A549 (cell line): Measurements from ENCODE around the gene AADACL4. TPM values are rescaled to one million over a fixed set of nuclear protein-coding genes. Genes with fewer than 3 reads are reported as not detected.

Experiments used
- ATAC-seq, 2 experiments: fragments of 200-7000 bp in 1 of 2; fragments of >200 bp in 1 of 2; cut with Nextera tagmentation in 1 of 2; cut with Tn5 transposase in 1 of 2; 3 replicates each; pipeline versions ENCODE4 v1.8.0 to v1.9.1; 2018 to 2020; ENCODE audit warnings: mild to moderate bottlenecking in 1 of 2, moderate library complexity in 1 of 2
- CTCF ChIA-PET: fragments of 300-600 bp; sonication (Branson Sonifier 250); formaldehyde crosslinking; extraction: SDS; loops from one replicate; lab custom pipeline; 2021; ENCODE audit warnings: antibody characterized with exemption, inconsistent platforms; lab: Yijun Ruan, JAX
- POLR2A ChIA-PET: fragments of 350-600 bp; formaldehyde crosslinking; extraction: SDS; loops from one replicate; lab custom pipeline; 2021; ENCODE audit warnings: antibody characterized with exemption, inconsistent platforms; lab: Yijun Ruan, JAX
- DNase-seq, 2 experiments: peaks; one replicate each; pipeline versions ENCODE4 v3.0.0 to v3.0.0-alpha.2; 2011 to 2016; ENCODE audit warnings: low read depth in 1 of 2, low spot score in 1 of 2
- FAIRE-seq: peaks from 2 replicates; lab custom pipeline; 2011; peaks lifted over from hg19 to GRCh38; lab: Jason Lieb, UNC
- H3K27ac ChIP-seq, 2 experiments: fragments of >200 bp; sonication (Bioruptor Twin); formaldehyde crosslinking; 3 replicates each; pipeline ENCODE4 v1.5.1; 2016 to 2017
- H3K4me1 ChIP-seq: fragments of >200 bp; sonication (Bioruptor Twin); formaldehyde crosslinking; 3 replicates; pipeline ENCODE4 v1.6.1; 2016
- H3K4me2 ChIP-seq: fragments of >200 bp; sonication (Bioruptor Twin); formaldehyde crosslinking; 3 replicates; pipeline ENCODE4 v1.6.1; 2016
- H3K4me3 ChIP-seq: fragments of >200 bp; sonication (Bioruptor Twin); formaldehyde crosslinking; 3 replicates; pipeline ENCODE4 v1.5.1; 2016
- H3K9me3 ChIP-seq: fragments of >200 bp; sonication (Bioruptor Twin); formaldehyde crosslinking; 3 replicates; pipeline ENCODE4 v1.6.1; 2016
- BHLHE40 ChIP-seq: IDR thresholded peaks from 2 replicates; pipeline ENCODE4 v1.6.1; 2012; ENCODE audit warnings: low read depth, low read length, inconsistent platforms
- CBX8 ChIP-seq: fragments of 200-600 bp; sonication (generic); IDR thresholded peaks from 2 replicates; pipeline ENCODE4 v1.6.1; 2016
- CEBPB ChIP-seq, 2 experiments: fragments of >200 bp in 1 of 2; sonication (Bioruptor Twin) in 1 of 2; formaldehyde crosslinking in 1 of 2; IDR thresholded peaks; 2 replicates each; pipeline ENCODE4 v1.6.1; 2012 to 2016
- CHD2 ChIP-seq: fragments of 150-350 bp; IDR thresholded peaks from 2 replicates; pipeline ENCODE4 v1.6.1; 2014; ENCODE audit warnings: low read length; ENCODE audit not compliant: partially characterized antibody
- CTCF ChIP-seq: fragments of >200 bp; sonication (Bioruptor Twin); formaldehyde crosslinking; IDR thresholded peaks from 3 replicates; pipeline ENCODE4 v1.5.1; 2016
- E2F6 ChIP-seq: IDR thresholded peaks from 2 replicates; pipeline ENCODE4 v1.6.1; 2012; ENCODE audit warnings: low read depth, borderline replicate concordance
- EHF ChIP-seq: fragments of 250-450 bp; sonication (Bioruptor Pico); IDR thresholded peaks from 2 replicates; pipeline ENCODE4 v1.5.0; 2020; ENCODE audit warnings: mild to moderate bottlenecking
- EP300 ChIP-seq, 2 experiments: fragments of >200 bp; sonication (Bioruptor Twin); formaldehyde crosslinking; IDR thresholded peaks; 2 replicates in 1 of 2; 3 replicates in 1 of 2; pipeline ENCODE4 v1.6.1; 2016 to 2017
- ESRRA ChIP-seq: fragments of 150-350 bp; IDR thresholded peaks from 2 replicates; pipeline ENCODE4 v1.6.1; 2014; ENCODE audit warnings: mild to moderate bottlenecking, low read length, borderline replicate concordance
- FOSB ChIP-seq: fragments of 250-450 bp; sonication (Bioruptor Pico); IDR thresholded peaks from 2 replicates; pipeline ENCODE4 v1.5.0; 2020; ENCODE audit warnings: mild to moderate bottlenecking, moderate library complexity
- FOXS1 ChIP-seq: fragments of 250-450 bp; sonication (Bioruptor Pico); IDR thresholded peaks from 2 replicates; pipeline ENCODE4 v1.5.0; 2020; ENCODE audit warnings: mild to moderate bottlenecking, moderate library complexity
- HEYL ChIP-seq: fragments of 250-450 bp; sonication (Bioruptor Pico); IDR thresholded peaks from 2 replicates; pipeline ENCODE4 v1.8.0; 2021; ENCODE audit warnings: mild to moderate bottlenecking, moderate library complexity
- HOXA7 ChIP-seq: fragments of 250-450 bp; sonication (Bioruptor Pico); IDR thresholded peaks from 2 replicates; pipeline ENCODE4 v1.5.0; 2020; ENCODE audit warnings: mild to moderate bottlenecking, moderate library complexity
- HOXB13 ChIP-seq: fragments of 250-450 bp; sonication (Bioruptor Pico); IDR thresholded peaks from 2 replicates; pipeline ENCODE4 v1.5.0; 2020; ENCODE audit warnings: low read depth, mild to moderate bottlenecking, moderate library complexity
- JUN ChIP-seq, 2 experiments: fragments of >200 bp; sonication (Bioruptor Twin); formaldehyde crosslinking; IDR thresholded peaks; 2 replicates in 1 of 2; 3 replicates in 1 of 2; pipeline ENCODE4 v1.6.1; 2016 to 2017
- JUNB ChIP-seq: fragments of >200 bp; sonication (Bioruptor Twin); formaldehyde crosslinking; IDR thresholded peaks from 2 replicates; pipeline ENCODE4 v1.6.1; 2016
- KDM5A ChIP-seq: fragments of 200-600 bp; sonication (generic); IDR thresholded peaks from 2 replicates; pipeline ENCODE4 v1.6.1; 2016; ENCODE audit warnings: antibody characterized with exemption, mild to moderate bottlenecking
- MAFK ChIP-seq: fragments of 450-650 bp; IDR thresholded peaks from 2 replicates; pipeline ENCODE4 v1.6.1; 2014; ENCODE audit not compliant: partially characterized antibody
- MAX ChIP-seq: IDR thresholded peaks from 2 replicates; pipeline ENCODE4 v1.6.1; 2012
- MAZ ChIP-seq: fragments of 150-350 bp; IDR thresholded peaks from 2 replicates; pipeline ENCODE4 v1.6.1; 2014; ENCODE audit warnings: antibody characterized with exemption, low read depth, low read length, borderline replicate concordance
- POLR2AphosphoS2 ChIP-seq: conservative IDR thresholded peaks from 2 replicates; pipeline ENCODE4 v1.6.1; 2012; ENCODE audit warnings: low read length, improper control_type of control experiment, inconsistent platforms
- RAD21 ChIP-seq, 2 experiments: fragments of >200 bp in 1 of 2; sonication (Bioruptor Twin) in 1 of 2; formaldehyde crosslinking in 1 of 2; IDR thresholded peaks in 1 of 2; conservative IDR thresholded peaks in 1 of 2; 2 replicates in 1 of 2; 3 replicates in 1 of 2; pipeline ENCODE4 v1.6.1; 2012 to 2018; ENCODE audit warnings: inconsistent platforms in 1 of 2
- RCOR1 ChIP-seq: fragments of 150-350 bp; IDR thresholded peaks from 2 replicates; pipeline ENCODE4 v1.6.1; 2014; ENCODE audit warnings: antibody characterized with exemption, low read length, low read depth
- SREBF2 ChIP-seq: fragments of 450-650 bp; IDR thresholded peaks from 2 replicates; pipeline ENCODE4 v1.6.1; 2014; ENCODE audit warnings: mild to moderate bottlenecking, moderate library complexity
- TFCP2L1 ChIP-seq: fragments of 250-450 bp; sonication (Bioruptor Pico); IDR thresholded peaks from 2 replicates; pipeline ENCODE4 v1.5.0; 2021; ENCODE audit warnings: mild to moderate bottlenecking
- TP53 ChIP-seq: fragments of 250-450 bp; sonication (Bioruptor Pico); IDR thresholded peaks from 2 replicates; pipeline ENCODE4 v1.5.0; 2021; ENCODE audit warnings: mild to moderate bottlenecking, moderate library complexity
- ZC3H11A ChIP-seq: fragments of 450-650 bp; IDR thresholded peaks from 2 replicates; pipeline ENCODE4 v1.6.1; 2014; ENCODE audit warnings: antibody characterized with exemption, mild to moderate bottlenecking
- ZNF302 ChIP-seq: fragments of 250-450 bp; sonication (Bioruptor Pico); IDR thresholded peaks from 2 replicates; pipeline ENCODE4 v1.9.0; 2021; ENCODE audit warnings: inconsistent platforms, mild to moderate bottlenecking, moderate library complexity
- WGBS: methylation state at CpG from one replicate; pipeline ENCODE4 v1.1.6; 2017; ENCODE audit errors: missing lambda C conversion rate; 5-methylcytosine and 5-hydroxymethylcytosine counted together
- polyA plus RNA-seq, 4 experiments: library from polyadenylated mRNA; depleted of rRNA in 3 of 4; stranded (reverse); fragments of >200 nt; fragmentation: RNase III in 1 of 4; extraction: RNeasy Plus Mini Kit Qiagen cat#74134 plus additional on column Dnase treatment in 1 of 4; gene quantifications; 2 replicates in 3 of 4; 3 replicates in 1 of 4; pipeline ENCODE4 v1.2.3, GENCODE V29; 2011 to 2017
- TF ChIP-seq, protein P1 (sequence below): fragments of >200 bp; sonication (Bioruptor Twin); formaldehyde crosslinking; IDR thresholded peaks from 3 replicates; pipeline ENCODE4 v1.6.1; 2016

AADACL4 gene
- polyA plus RNA-seq, 2 of the 4 experiments (the other 2 are of a cell fraction): not detected

- Histone ChIP-seq H3K27ac (peak overlapping the region; percentile 97 to 100), H3K4me1 (peaks cover 87% of the 10 kb centered on the region), H3K4me3 (peak overlapping the region; percentile 38), H3K4me2 (peak overlapping the region; percentile 97), H3K9me3 (no peaks in the 10 kb centered on the region)
- DNase-seq (no peak), FAIRE-seq (no peak), ATAC-seq (peak in 1 of 2 experiments; percentile 41; a peak in 1 of 6 replicates)
- ChIA-PET CTCF (interaction anchor here (0.6 to 2.6 kb wide), 6 partner anchors 22 to 294 kb away, joined by 3 to 7 read pairs (median 4); partner anchors contain the start of gene DHRS3), POLR2A (interaction anchor here (0.7 to 6.8 kb wide), 18 partner anchors 8 to 214 kb away, joined by 3 to 209 read pairs (median 6); partner anchors contain the start of gene DHRS3)
- WGBS: no CpG with 5 or more reads among the region's 18 CpGs
- TF ChIP-seq JUNB: peak; percentile 61
- TF ChIP-seq KDM5A: no peak
- TF ChIP-seq RAD21 (conservative IDR thresholded peaks at IDR 0.05 in 1 of 2, IDR thresholded peaks at IDR 0.05 in 1 of 2): 0 out of 5 replicates have a peak, but pooled peaks of 1 of the 2 experiments have one; percentile 47
- TF ChIP-seq, protein P1, sequence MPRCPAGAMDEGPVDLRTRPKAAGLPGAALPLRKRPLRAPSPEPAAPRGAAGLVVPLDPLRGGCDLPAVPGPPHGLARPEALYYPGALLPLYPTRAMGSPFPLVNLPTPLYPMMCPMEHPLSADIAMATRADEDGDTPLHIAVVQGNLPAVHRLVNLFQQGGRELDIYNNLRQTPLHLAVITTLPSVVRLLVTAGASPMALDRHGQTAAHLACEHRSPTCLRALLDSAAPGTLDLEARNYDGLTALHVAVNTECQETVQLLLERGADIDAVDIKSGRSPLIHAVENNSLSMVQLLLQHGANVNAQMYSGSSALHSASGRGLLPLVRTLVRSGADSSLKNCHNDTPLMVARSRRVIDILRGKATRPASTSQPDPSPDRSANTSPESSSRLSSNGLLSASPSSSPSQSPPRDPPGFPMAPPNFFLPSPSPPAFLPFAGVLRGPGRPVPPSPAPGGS: peak; percentile 77; the same call in 1 of the 3 replicates
- TF ChIP-seq, all 56 proteins: peak for 3
Measured at GRCh38 chr1:12595757-12596006, 48.2 kb upstream of the AADACL4 start.

DNA sequence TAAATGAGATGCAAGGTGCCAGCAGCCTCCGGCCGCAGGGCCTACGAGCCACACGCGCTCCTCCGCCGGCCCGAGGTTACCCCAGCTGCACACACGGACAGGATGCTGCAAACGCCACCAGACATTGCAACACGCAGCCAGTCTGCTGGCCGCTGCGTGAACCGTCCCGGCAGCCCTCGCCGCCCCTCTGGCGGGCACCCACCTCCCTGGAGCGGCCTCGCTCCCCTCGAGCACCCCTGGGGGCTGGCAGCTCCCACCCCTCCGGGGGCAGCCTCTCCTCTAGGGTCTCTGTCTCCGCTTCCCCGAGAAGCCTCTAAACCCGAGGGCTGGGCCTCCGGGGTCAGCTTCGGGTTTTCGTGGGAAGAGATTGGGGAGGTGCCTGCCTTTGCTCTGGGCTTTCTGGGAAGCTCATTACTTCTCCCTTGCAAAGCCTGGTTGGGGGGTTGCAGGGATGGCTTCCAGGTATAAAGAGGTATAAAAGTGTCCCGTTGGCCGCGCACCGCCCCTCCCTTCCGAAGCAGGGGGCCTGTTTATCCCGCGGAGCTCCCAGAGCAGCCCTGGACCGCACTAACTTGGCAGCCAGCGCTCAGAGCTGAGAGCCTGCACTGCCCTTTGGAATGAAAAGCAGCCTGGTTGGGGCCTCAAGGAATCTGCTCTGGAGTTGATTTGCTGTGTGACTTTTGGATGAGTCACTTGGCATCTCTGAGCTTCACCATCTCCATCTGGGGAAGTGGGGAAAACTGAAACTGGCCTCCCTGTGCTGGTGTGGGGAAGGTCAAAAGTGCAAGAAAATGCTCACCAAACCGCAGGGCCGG is 47.7 kb upstream of the AADACL4 start:
- Histone ChIP-seq H3K9me3 (no peaks in the 10 kb centered on the region), H3K4me1 (peaks cover 87% of the 10 kb centered on the region), H3K4me2 (peak overlapping the region; percentile 97), H3K27ac (peak overlapping the region; percentile 97 to 100), H3K4me3 (peak overlapping the region; percentile 33; the same call in 2 of the 3 replicates)
- POLR2A ChIA-PET: interaction anchor here (0.7 to 6.8 kb wide), 19 partner anchors 8 to 215 kb away, joined by 3 to 209 read pairs (median 6); partner anchors contain the start of gene DHRS3
- FAIRE-seq (peak; percentile 67), DNase-seq (peak; percentile 92 to 98), ATAC-seq (peak; percentile 81)
- CTCF ChIA-PET: interaction anchor here (0.6 to 2.6 kb wide), 7 partner anchors 21 to 295 kb away, joined by 3 to 7 read pairs (median 3); partner anchors contain the start of gene DHRS3
- WGBS: 0% methylated on average over 15 of the region's 39 CpGs
- TF ChIP-seq TFCP2L1 (CRISPR knock-in tag) (peak; percentile 69), HEYL (CRISPR knock-in tag) (peak; percentile 42; the same call in 1 of the 2 replicates), BHLHE40 (no peak), JUNB (peak; percentile 50; the same call in 1 of the 2 replicates), MAFK (no peak), KDM5A (no peak), SREBF2 (no peak), CBX8 (no peak), HOXA7 (CRISPR knock-in tag) (peak; percentile 76; the same call in 1 of the 2 replicates), ZC3H11A (no peak), EHF (CRISPR knock-in tag) (peak; percentile 78; the same call in 1 of the 2 replicates), ESRRA (0 out of 2 replicates have a peak, but pooled peaks have one; percentile 14), RCOR1 (no peak), POLR2AphosphoS2 (peak; percentile 72; the same call in 1 of the 2 replicates), CEBPB (IDR thresholded peaks at IDR 0.05) (peak; percentile 89 to 98), FOXS1 (no peak), E2F6 (no peak), HOXB13 (CRISPR knock-in tag) (peak; percentile 81; the same call in 1 of the 2 replicates), MAX (peak; percentile 88), FOSB (peak; percentile 74; the same call in 1 of the 2 replicates), MAZ (no peak), ZNF302 (no peak), CTCF (no peak), CHD2 (peak; percentile 17), TP53 (CRISPR knock-in tag) (peak; percentile 79; the same call in 1 of the 2 replicates), JUN (IDR thresholded peaks at IDR 0.05) (peak; percentile 73 to 93), EP300 (IDR thresholded peaks at IDR 0.05) (peak; percentile 95 to 97; a peak in 3 of 5 replicates)
- TF ChIP-seq, protein P1: no peak; the same call in 1 of the 3 replicates
